ENCODE data around the gene NEK2.

- TF ChIP-seq CTCF (IDR thresholded peaks at IDR 0.05; ENCODE audit: insufficient read depth, low read length, poor library complexity, severe bottlenecking) (no peak), EZH2phosphoT487 (conservative IDR thresholded peaks at IDR 0.05; ENCODE audit: low read length) (no peak)
Observed at GRCh38 chr1:211713231-211713630, 37.8 kb upstream of the NEK2 start.

Data from SU-DHL-6 (cell line).